ENCODE data around the gene TBXAS1. TPM values are rescaled to one million over a fixed set of nuclear protein-coding genes. Genes with fewer than 3 reads are reported as not detected.

Gene TBXAS1
- polyA plus RNA-seq, 1 donor from 2014 or later, result 0.93 TPM

DNA sequence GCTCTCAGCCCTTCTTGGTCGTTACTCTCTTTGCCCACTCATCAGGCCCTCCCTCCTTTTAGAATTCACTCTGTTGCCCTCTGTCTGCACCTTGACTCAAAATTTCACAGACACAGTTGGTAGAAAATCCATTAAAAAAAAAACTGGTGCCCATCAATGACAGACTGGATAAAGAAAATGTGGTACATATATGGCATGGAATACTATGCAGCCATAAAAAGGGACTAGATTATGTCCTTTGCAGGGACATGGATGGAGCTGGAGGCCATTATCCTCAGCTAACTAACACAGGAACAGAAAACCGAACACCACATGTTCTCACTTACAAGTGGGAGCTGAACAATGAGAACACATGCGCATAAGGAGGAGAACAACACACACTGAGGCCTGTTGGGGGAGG is 118.0 kb downstream of the TBXAS1 start:
- H3K4me2 ChIP-seq (ENCODE audit: low read length), result no peak overlapping the region
- no peaks in the 10 kb centered on the region for H3K9me3 ChIP-seq (ENCODE audit: low read length)
- no peak for TF ChIP-seq MXI1 (conservative IDR thresholded peaks at IDR 0.05; ENCODE audit: poor library complexity, severe bottlenecking)
- TF ChIP-seq SMC3 (conservative IDR thresholded peaks at IDR 0.05; ENCODE audit: poor library complexity), result no peak
- TF ChIP-seq, protein P1, sequence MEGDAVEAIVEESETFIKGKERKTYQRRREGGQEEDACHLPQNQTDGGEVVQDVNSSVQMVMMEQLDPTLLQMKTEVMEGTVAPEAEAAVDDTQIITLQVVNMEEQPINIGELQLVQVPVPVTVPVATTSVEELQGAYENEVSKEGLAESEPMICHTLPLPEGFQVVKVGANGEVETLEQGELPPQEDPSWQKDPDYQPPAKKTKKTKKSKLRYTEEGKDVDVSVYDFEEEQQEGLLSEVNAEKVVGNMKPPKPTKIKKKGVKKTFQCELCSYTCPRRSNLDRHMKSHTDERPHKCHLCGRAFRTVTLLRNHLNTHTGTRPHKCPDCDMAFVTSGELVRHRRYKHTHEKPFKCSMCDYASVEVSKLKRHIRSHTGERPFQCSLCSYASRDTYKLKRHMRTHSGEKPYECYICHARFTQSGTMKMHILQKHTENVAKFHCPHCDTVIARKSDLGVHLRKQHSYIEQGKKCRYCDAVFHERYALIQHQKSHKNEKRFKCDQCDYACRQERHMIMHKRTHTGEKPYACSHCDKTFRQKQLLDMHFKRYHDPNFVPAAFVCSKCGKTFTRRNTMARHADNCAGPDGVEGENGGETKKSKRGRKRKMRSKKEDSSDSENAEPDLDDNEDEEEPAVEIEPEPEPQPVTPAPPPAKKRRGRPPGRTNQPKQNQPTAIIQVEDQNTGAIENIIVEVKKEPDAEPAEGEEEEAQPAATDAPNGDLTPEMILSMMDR (IDR thresholded peaks at IDR 0.05; ENCODE audit: poor library complexity, severe bottlenecking), result no peak
- TF ChIP-seq EZH2 (IDR thresholded peaks at IDR 0.05; ENCODE audit: borderline replicate concordance, insufficient read depth, low read length, poor library complexity, severe bottlenecking), result no peak
- TF ChIP-seq, protein P2, sequence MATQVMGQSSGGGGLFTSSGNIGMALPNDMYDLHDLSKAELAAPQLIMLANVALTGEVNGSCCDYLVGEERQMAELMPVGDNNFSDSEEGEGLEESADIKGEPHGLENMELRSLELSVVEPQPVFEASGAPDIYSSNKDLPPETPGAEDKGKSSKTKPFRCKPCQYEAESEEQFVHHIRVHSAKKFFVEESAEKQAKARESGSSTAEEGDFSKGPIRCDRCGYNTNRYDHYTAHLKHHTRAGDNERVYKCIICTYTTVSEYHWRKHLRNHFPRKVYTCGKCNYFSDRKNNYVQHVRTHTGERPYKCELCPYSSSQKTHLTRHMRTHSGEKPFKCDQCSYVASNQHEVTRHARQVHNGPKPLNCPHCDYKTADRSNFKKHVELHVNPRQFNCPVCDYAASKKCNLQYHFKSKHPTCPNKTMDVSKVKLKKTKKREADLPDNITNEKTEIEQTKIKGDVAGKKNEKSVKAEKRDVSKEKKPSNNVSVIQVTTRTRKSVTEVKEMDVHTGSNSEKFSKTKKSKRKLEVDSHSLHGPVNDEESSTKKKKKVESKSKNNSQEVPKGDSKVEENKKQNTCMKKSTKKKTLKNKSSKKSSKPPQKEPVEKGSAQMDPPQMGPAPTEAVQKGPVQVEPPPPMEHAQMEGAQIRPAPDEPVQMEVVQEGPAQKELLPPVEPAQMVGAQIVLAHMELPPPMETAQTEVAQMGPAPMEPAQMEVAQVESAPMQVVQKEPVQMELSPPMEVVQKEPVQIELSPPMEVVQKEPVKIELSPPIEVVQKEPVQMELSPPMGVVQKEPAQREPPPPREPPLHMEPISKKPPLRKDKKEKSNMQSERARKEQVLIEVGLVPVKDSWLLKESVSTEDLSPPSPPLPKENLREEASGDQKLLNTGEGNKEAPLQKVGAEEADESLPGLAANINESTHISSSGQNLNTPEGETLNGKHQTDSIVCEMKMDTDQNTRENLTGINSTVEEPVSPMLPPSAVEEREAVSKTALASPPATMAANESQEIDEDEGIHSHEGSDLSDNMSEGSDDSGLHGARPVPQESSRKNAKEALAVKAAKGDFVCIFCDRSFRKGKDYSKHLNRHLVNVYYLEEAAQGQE (IDR thresholded peaks at IDR 0.05; ENCODE audit: borderline replicate concordance), result no peak
- TF ChIP-seq RAD21 (conservative IDR thresholded peaks at IDR 0.05), result no peak
- no peak for TF ChIP-seq TAF1 (IDR thresholded peaks at IDR 0.05; ENCODE audit: low read depth)
- TF ChIP-seq EP300 (conservative IDR thresholded peaks at IDR 0.05; ENCODE audit: poor library complexity, severe bottlenecking), result no peak
- no peak for TF ChIP-seq POLR2AphosphoS5 (IDR thresholded peaks at IDR 0.05)
- H3K9ac ChIP-seq (ENCODE audit: low read length), result no peak overlapping the region
- no peak overlapping the region for H2AFZ ChIP-seq (ENCODE audit: low read depth, low read length)
- no peaks in the 10 kb centered on the region for H3K27me3 ChIP-seq (ENCODE audit: insufficient read depth, low read depth, low read length)
- H3K9me2 ChIP-seq (ENCODE audit: insufficient read depth, low read length), result no peaks in the 10 kb centered on the region
- H3K27ac ChIP-seq (ENCODE audit: low read length), result no peak overlapping the region
- no peaks in the 10 kb centered on the region for H3K36me3 ChIP-seq (ENCODE audit: insufficient read depth, low read length)
- H3K4me3 ChIP-seq (ENCODE audit: low read length), result no peak overlapping the region
- H3F3A ChIP-seq (ENCODE audit: insufficient read depth, low read length, poor library complexity, severe bottlenecking), result no peaks in the 10 kb centered on the region
- no peaks in the 10 kb centered on the region for H3K79me2 ChIP-seq (replicated peaks; ENCODE audit: insufficient read depth, low read length)
- no peaks in the 10 kb centered on the region for H4K20me1 ChIP-seq (ENCODE audit: insufficient read depth)

DNA sequence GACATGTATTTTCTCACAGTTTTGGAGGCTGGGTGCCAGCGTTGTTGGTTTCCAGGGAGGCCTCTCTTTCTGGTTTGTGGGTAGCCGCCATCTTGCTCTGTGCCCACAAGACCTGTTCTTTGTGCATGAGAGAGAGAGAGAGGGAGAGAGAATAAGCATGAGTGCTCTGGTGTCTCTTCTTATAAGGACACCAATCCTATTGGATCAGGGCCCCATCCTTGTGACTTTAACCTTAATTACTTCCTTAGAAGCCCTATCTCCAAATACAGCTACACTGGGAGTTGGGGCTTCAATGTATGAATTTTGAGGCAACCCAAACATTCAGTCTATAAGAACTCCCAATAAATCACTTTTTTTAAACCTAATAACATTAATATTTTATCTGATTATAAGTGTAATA is 119.1 kb downstream of the TBXAS1 start:
- TF ChIP-seq TAF1 (IDR thresholded peaks at IDR 0.05; ENCODE audit: low read depth) (no peak), EZH2 (IDR thresholded peaks at IDR 0.05; ENCODE audit: borderline replicate concordance, insufficient read depth, low read length, poor library complexity, severe bottlenecking) (no peak), RAD21 (conservative IDR thresholded peaks at IDR 0.05) (no peak), MXI1 (conservative IDR thresholded peaks at IDR 0.05; ENCODE audit: poor library complexity, severe bottlenecking) (no peak), POLR2AphosphoS5 (IDR thresholded peaks at IDR 0.05) (no peak), SMC3 (conservative IDR thresholded peaks at IDR 0.05; ENCODE audit: poor library complexity) (no peak), EP300 (conservative IDR thresholded peaks at IDR 0.05; ENCODE audit: poor library complexity, severe bottlenecking) (no peak)
- TF ChIP-seq, protein P2 (IDR thresholded peaks at IDR 0.05; ENCODE audit: borderline replicate concordance), result no peak
- TF ChIP-seq, protein P1 (IDR thresholded peaks at IDR 0.05; ENCODE audit: poor library complexity, severe bottlenecking), result no peak
- no peaks in the 10 kb centered on the region for H3K79me2 ChIP-seq (replicated peaks; ENCODE audit: insufficient read depth, low read length)

More for the DNA sequence above, 119.1 kb downstream of the TBXAS1 start:
- Histone ChIP-seq H3K27me3 (ENCODE audit: insufficient read depth, low read depth, low read length) (no peaks in the 10 kb centered on the region), H4K20me1 (ENCODE audit: insufficient read depth) (no peaks in the 10 kb centered on the region), H3K4me3 (ENCODE audit: low read length) (no peak overlapping the region), H3K27ac (ENCODE audit: low read length) (no peak overlapping the region), H3K4me2 (ENCODE audit: low read length) (no peak overlapping the region), H3K9ac (ENCODE audit: low read length) (no peak overlapping the region), H3K9me2 (ENCODE audit: insufficient read depth, low read length) (no peaks in the 10 kb centered on the region), H3K9me3 (ENCODE audit: low read length) (no peaks in the 10 kb centered on the region), H3K36me3 (ENCODE audit: insufficient read depth, low read length) (no peaks in the 10 kb centered on the region), H2AFZ (ENCODE audit: low read depth, low read length) (no peak overlapping the region), H3F3A (ENCODE audit: insufficient read depth, low read length, poor library complexity, severe bottlenecking) (no peaks in the 10 kb centered on the region)

Data from neural cell (in vitro differentiated cells).